WERI-Rb-1 (cell line): ENCODE results near the gene FCHSD2.

Experiments
- DNase-seq: peaks from one replicate; pipeline ENCODE4 v3.0.0-alpha.2; 2020
- H3K27ac ChIP-seq: fragments of 250-450 bp; sonication (Bioruptor Pico); 2 replicates; pipeline ENCODE4 v1.5.1; 2020; ENCODE audit warnings: mild to moderate bottlenecking, moderate library complexity
- H3K27me3 ChIP-seq: fragments of 250-450 bp; sonication (Bioruptor Pico); 2 replicates; pipeline ENCODE4 v1.5.1; 2021; ENCODE audit warnings: mild to moderate bottlenecking, low read depth, moderate library complexity; ENCODE audit not compliant: insufficient read depth, severe bottlenecking
- H3K36me3 ChIP-seq: fragments of 250-450 bp; sonication (Bioruptor Pico); 2 replicates; pipeline ENCODE4 v1.5.1; 2020; ENCODE audit warnings: mild to moderate bottlenecking, moderate library complexity
- H3K4me3 ChIP-seq: 2 replicates; pipeline ENCODE4 v1.5.1; 2011; ENCODE audit warnings: low read depth, mild to moderate bottlenecking, control low read depth, low read length
- H3K9me3 ChIP-seq: fragments of 250-450 bp; sonication (Bioruptor Pico); 2 replicates; pipeline ENCODE4 v1.5.1; 2021; ENCODE audit warnings: mild to moderate bottlenecking, moderate library complexity; ENCODE audit not compliant: severe bottlenecking
- TF ChIP-seq, protein P1 (sequence below): IDR thresholded peaks from 2 replicates; pipeline ENCODE4 v1.5.1; 2011; ENCODE audit warnings: low read depth, mild to moderate bottlenecking, control low read depth, inconsistent platforms, low read length

Gene FCHSD2

GRCh38 chr11:73002214-73002613 is 139.9 kb downstream of the FCHSD2 start:
- Histone ChIP-seq H3K27me3 (no peaks in the 10 kb centered on the region), H3K9me3 (no peaks in the 10 kb centered on the region), H3K27ac (no peak overlapping the region), H3K36me3 (no peaks in the 10 kb centered on the region; the same call in 1 of the 2 replicates), H3K4me3 (no peak overlapping the region)
- DNase-seq = no peak
- TF ChIP-seq, protein P1, sequence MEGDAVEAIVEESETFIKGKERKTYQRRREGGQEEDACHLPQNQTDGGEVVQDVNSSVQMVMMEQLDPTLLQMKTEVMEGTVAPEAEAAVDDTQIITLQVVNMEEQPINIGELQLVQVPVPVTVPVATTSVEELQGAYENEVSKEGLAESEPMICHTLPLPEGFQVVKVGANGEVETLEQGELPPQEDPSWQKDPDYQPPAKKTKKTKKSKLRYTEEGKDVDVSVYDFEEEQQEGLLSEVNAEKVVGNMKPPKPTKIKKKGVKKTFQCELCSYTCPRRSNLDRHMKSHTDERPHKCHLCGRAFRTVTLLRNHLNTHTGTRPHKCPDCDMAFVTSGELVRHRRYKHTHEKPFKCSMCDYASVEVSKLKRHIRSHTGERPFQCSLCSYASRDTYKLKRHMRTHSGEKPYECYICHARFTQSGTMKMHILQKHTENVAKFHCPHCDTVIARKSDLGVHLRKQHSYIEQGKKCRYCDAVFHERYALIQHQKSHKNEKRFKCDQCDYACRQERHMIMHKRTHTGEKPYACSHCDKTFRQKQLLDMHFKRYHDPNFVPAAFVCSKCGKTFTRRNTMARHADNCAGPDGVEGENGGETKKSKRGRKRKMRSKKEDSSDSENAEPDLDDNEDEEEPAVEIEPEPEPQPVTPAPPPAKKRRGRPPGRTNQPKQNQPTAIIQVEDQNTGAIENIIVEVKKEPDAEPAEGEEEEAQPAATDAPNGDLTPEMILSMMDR = no peak

DNA sequence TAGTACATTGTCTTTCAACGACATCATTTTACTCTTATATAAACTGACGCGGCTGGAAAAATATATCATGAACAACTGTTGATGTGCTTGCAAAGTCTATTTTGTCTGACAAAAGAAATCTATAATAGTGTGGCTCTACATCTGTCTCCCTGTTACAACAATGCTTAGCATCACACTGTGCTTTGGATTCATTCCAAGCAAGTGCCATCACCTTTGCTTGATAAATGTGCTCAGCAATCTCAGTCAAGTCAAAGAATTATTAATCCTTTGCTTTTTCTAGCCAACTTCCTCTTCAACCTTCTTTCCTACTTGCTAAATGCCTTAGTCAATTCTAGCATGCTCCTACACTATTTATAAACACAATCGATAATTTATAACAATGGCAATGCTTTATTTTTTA is 140.5 kb downstream of the FCHSD2 start:
- H3K27ac ChIP-seq = no peak overlapping the region
- TF ChIP-seq, protein P1 = no peak
- H3K4me3 ChIP-seq = no peak overlapping the region
- no peaks in the 10 kb centered on the region for H3K27me3 ChIP-seq
- no peaks in the 10 kb centered on the region; the same call in 1 of the 2 replicates for H3K36me3 ChIP-seq
- no peak for DNase-seq
- H3K9me3 ChIP-seq = no peaks in the 10 kb centered on the region

DNA sequence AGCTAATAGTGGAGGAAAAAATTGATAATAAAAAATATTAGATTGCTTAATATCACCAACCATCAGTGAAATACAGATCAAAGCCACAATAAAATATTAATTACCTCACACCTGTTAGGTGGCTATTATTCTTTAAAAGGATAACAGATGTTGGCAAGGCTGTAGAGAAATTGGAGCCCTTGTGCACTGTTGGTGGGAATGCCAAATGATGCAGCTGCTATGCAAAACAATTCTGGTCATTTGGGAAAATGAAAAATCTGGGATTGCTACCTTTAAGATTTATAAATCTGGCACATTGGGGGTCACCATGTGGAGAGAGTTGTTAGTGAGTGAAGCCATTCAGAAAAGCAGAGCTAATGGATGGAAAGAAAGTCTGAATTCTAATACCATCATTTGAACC is 143.4 kb downstream of the FCHSD2 start:
- TF ChIP-seq, protein P1 = no peak
- no peak for DNase-seq
- no peaks in the 10 kb centered on the region for H3K27me3 ChIP-seq
- no peaks in the 10 kb centered on the region for H3K9me3 ChIP-seq
- H3K27ac ChIP-seq = no peak overlapping the region
- H3K36me3 ChIP-seq = no peaks in the 10 kb centered on the region; the same call in 1 of the 2 replicates
- no peak overlapping the region for H3K4me3 ChIP-seq

GRCh38 chr11:72996959-72997358 is 145.2 kb downstream of the FCHSD2 start:
- DNase-seq = no peak
- Histone ChIP-seq H3K36me3 (no peaks in the 10 kb centered on the region; the same call in 1 of the 2 replicates), H3K4me3 (no peak overlapping the region), H3K27me3 (no peaks in the 10 kb centered on the region), H3K9me3 (peaks cover 2% of the 10 kb centered on the region), H3K27ac (no peak overlapping the region)
- TF ChIP-seq, protein P1 = no peak

DNA sequence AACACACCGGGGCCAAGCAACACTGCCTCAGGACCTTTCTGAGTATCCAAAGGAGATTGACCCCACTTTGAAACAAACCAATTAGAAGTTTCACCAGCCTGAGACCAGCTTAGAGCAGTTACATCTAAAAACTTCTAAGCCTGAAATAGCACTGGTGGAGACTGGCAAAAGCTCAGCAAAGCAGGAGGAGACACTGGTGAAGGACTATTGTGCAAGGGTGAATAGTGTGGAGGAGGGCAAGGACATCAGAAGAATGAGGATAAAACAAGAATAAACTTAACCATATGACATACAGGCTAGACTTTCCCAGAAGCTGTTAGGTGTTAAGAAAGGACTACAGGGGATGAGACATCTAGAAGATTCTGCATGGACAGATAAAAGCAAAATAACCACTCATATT is 152.4 kb downstream of the FCHSD2 start:
- Histone ChIP-seq H3K36me3 (peaks cover 12% of the 10 kb centered on the region), H3K27me3 (no peaks in the 10 kb centered on the region), H3K4me3 (no peak overlapping the region), H3K27ac (no peak overlapping the region), H3K9me3 (peaks cover 2% of the 10 kb centered on the region)
- DNase-seq = no peak
- TF ChIP-seq, protein P1 = no peak

- Histone ChIP-seq H3K36me3 (peaks cover 13% of the 10 kb centered on the region), H3K4me3 (no peak overlapping the region), H3K27ac (no peak overlapping the region), H3K9me3 (peaks cover 2% of the 10 kb centered on the region), H3K27me3 (no peaks in the 10 kb centered on the region)
- TF ChIP-seq, protein P1 = no peak
- no peak for DNase-seq
These were observed 153.3 kb downstream of the FCHSD2 start for GRCh38 chr11:72988821-72989220.
